K562 (cell line): ENCODE measurements around the gene RFX6. TPM values are rescaled to one million over a fixed set of nuclear protein-coding genes. Genes with fewer than 3 reads are reported as not detected.

Source experiments
- MECOM ChIP-seq: fragments of 250-450 bp; sonication (Bioruptor Pico); IDR thresholded peaks from 2 replicates; pipeline ENCODE4 v1.8.0; 2022; ENCODE audit warnings: inconsistent platforms
- RUNX1 ChIP-seq: sonication (generic); IDR thresholded peaks from 2 replicates; pipeline ENCODE4 v1.6.1; 2016; ENCODE audit warnings: antibody characterized with exemption, low read depth
- ZNF143 ChIP-seq: sonication (generic); formaldehyde crosslinking; IDR thresholded peaks from 2 replicates; pipeline ENCODE4 v1.9.0; 2022; ENCODE audit warnings: mild to moderate bottlenecking, missing genetic modification reagents
- ZNF507 ChIP-seq: conservative IDR thresholded peaks from 2 replicates; pipeline ENCODE4 v1.6.1; 2017; ENCODE audit warnings: missing genetic modification characterization, missing compliant biosample characterization
- polyA plus RNA-seq, 8 experiments: library from polyadenylated mRNA; depleted of rRNA in 4 of 8; stranded (reverse) in 5 of 8; unstranded in 3 of 8; fragments of >200 nt; fragmentation: Nextera tagmentation in 2 of 8; fragmentation: Illumina TruSeq in 1 of 8; extraction: Ambion mirVana in 2 of 8; extraction: Trizol in 1 of 8; gene quantifications; 2 replicates each; pipeline versions ENCODE4 v1.2.1 to v1.2.3, GENCODE V29; 2011 to 2014; ENCODE audit warnings: inconsistent platforms in 1 of 8, missing spikeins in 1 of 8
- total RNA-seq, 7 experiments: library from RNA; depleted of rRNA in 6 of 7; stranded (reverse); fragments of >200 nt in 6 of 7; fragmentation: Illumina TruSeq in 2 of 7; extraction: Trizol in 2 of 7; gene quantifications; 2 replicates each; pipeline versions ENCODE4 v1.2.1 to v1.2.3, GENCODE V29; 2011 to 2021; ENCODE audit warnings: low replicate concordance in 1 of 7
- TF ChIP-seq, protein P1 (sequence below): fragments of 450-650 bp; IDR thresholded peaks from 2 replicates; pipeline ENCODE4 v1.6.1; 2017; ENCODE audit warnings: antibody characterized with exemption, mild to moderate bottlenecking
- TF ChIP-seq, protein P2 (sequence below): IDR thresholded peaks from 2 replicates; pipeline ENCODE4 v1.6.1; 2011; ENCODE audit not compliant: insufficient read length; ENCODE audit errors: extremely low read depth
- TF ChIP-seq, protein P3 (sequence below): fragments of 450-650 bp; IDR thresholded peaks from 2 replicates; pipeline ENCODE4 v1.6.1; 2016; ENCODE audit warnings: low read depth, mild to moderate bottlenecking, moderate library complexity

Gene RFX6
- total and polyA plus RNA-seq, 9 of the 15 experiments (the other 6 are each of a cell fraction or from before 2014, with no cell fraction given): not detected

DNA sequence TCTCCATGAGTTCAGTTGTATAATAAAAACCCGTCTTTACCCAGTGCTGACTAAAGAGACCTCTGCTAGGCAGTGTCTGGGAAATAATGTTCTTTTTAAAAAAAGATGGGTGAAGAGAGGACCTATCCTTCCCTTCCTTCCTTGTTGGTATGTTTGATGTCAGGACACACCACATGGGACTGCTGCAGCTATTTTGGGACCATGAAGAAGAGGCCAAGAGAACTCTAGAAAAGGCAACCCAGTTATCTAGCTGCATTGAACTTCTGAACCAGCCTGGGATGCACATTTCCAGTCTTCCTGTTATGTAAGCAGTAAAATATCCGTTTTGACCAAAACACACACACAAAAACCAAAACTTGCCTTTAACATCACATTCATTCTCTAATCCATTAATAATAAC is 77.3 kb downstream of the RFX6 start (continued):
- TF ChIP-seq, protein P1, sequence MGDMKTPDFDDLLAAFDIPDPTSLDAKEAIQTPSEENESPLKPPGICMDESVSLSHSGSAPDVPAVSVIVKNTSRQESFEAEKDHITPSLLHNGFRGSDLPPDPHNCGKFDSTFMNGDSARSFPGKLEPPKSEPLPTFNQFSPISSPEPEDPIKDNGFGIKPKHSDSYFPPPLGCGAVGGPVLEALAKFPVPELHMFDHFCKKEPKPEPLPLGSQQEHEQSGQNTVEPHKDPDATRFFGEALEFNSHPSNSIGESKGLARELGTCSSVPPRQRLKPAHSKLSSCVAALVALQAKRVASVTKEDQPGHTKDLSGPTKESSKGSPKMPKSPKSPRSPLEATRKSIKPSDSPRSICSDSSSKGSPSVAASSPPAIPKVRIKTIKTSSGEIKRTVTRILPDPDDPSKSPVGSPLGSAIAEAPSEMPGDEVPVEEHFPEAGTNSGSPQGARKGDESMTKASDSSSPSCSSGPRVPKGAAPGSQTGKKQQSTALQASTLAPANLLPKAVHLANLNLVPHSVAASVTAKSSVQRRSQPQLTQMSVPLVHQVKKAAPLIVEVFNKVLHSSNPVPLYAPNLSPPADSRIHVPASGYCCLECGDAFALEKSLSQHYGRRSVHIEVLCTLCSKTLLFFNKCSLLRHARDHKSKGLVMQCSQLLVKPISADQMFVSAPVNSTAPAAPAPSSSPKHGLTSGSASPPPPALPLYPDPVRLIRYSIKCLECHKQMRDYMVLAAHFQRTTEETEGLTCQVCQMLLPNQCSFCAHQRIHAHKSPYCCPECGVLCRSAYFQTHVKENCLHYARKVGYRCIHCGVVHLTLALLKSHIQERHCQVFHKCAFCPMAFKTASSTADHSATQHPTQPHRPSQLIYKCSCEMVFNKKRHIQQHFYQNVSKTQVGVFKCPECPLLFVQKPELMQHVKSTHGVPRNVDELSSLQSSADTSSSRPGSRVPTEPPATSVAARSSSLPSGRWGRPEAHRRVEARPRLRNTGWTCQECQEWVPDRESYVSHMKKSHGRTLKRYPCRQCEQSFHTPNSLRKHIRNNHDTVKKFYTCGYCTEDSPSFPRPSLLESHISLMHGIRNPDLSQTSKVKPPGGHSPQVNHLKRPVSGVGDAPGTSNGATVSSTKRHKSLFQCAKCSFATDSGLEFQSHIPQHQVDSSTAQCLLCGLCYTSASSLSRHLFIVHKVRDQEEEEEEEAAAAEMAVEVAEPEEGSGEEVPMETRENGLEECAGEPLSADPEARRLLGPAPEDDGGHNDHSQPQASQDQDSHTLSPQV: no peak
- TF ChIP-seq, protein P2, sequence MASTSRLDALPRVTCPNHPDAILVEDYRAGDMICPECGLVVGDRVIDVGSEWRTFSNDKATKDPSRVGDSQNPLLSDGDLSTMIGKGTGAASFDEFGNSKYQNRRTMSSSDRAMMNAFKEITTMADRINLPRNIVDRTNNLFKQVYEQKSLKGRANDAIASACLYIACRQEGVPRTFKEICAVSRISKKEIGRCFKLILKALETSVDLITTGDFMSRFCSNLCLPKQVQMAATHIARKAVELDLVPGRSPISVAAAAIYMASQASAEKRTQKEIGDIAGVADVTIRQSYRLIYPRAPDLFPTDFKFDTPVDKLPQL: no peak
- no peak for TF ChIP-seq ZNF507 (tag)
- no peak for TF ChIP-seq MECOM
- TF ChIP-seq, protein P3, sequence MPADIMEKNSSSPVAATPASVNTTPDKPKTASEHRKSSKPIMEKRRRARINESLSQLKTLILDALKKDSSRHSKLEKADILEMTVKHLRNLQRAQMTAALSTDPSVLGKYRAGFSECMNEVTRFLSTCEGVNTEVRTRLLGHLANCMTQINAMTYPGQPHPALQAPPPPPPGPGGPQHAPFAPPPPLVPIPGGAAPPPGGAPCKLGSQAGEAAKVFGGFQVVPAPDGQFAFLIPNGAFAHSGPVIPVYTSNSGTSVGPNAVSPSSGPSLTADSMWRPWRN: no peak
- TF ChIP-seq ZNF143 (CRISPR knock-in tag): no peak
- TF ChIP-seq RUNX1: no peak
